Measurements from ENCODE around the gene CYP24A1. TPM values are rescaled to one million over a fixed set of nuclear protein-coding genes. Genes with fewer than 3 reads are reported as not detected.
A peak's percentile ranks its signal among the peaks of the same experiment; 100 is the strongest.

The CYP24A1 gene
- total and polyA plus RNA-seq, 4 experiments from 2014 or later: 0.59 to 3.7 (median 2.0) TPM

DNA sequence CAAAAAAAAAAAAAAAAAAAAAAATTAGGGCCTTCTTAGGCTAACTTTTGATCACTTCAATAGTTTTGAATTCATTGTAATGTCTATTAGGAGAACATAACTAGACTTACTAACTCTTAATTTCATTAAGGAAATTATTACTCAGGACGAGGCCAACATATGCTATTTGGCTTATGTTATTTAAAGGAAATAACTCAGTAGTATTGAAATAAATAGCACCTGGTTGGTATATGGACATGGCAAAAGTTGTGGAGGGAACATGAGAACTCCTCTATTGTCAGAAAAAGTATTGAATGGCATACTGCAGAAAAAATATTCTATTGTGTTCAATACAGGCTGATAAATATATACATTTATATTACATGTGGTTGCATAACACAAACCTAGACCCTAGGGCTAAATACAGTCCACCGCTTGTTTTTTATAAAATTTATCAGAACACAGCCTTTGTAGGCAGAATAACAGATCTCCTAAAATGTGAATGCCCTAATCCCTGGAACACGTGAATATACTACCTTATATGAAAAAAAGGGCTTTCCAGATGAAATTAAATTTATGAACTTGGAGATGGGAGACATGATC is 18.0 kb downstream of the CYP24A1 start:
- Histone ChIP-seq H3K27ac (ENCODE audit: low read depth, low read length) (no peak overlapping the region), H3K27me3 (ENCODE audit: insufficient read depth, low read length) (no peaks in the 10 kb centered on the region), H3K4me1 (ENCODE audit: insufficient read depth, low read length) (no peaks in the 10 kb centered on the region), H3K36me3 (ENCODE audit: insufficient read depth, low read length) (no peaks in the 10 kb centered on the region), H3K9me3 (ENCODE audit: control insufficient read depth in 1 of 2, low read length in 2 of 2) (no peaks in the 10 kb centered on the region), H3K4me3 (ENCODE audit: low read length in 2 of 2) (no peak overlapping the region)
- no peak overlapping the region for H3K27ac Mint-ChIP-seq
- ChIA-PET POLR2A (ENCODE audit: partially characterized antibody) (no interaction called here), CTCF (ENCODE audit: partially characterized antibody) (no interaction called here)
- H3K4me3 Mint-ChIP-seq: peak overlapping the region in 1 of 8 donors; percentile 2
- peaks cover 0 to 1% (median 0%) of the 10 kb centered on the region in 4 donors for H3K4me1 Mint-ChIP-seq
- intact Hi-C loops (cut with micrococcal nuclease): no loop called here
- H3K36me3 Mint-ChIP-seq: no peaks in the 10 kb centered on the region
- DNase-seq: no peak
- H3K9me3 Mint-ChIP-seq: peaks cover 0 to 2% (median 0%) of the 10 kb centered on the region in 8 donors
- peaks cover 6 to 12% of the 10 kb centered on the region in 2 donors for H3K27me3 Mint-ChIP-seq

DNA sequence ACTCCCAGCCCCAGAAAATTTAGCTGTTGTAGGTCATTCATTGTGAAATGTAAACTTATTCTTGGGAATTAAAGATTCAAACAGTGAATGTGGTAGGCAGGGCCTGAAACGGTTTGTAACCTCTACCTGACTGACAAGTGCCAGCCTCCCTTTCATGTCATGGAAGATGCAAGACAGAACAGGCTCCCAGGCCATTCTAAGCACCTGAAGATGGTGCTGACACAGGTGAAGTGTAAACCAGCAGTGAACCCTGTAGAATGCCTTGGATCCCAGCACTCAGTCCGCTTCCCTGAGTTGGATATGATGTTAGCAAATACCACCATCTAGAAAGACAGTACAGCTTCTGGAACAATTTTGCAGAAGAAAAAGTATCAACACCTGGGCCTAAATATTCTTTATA is 19.3 kb downstream of the CYP24A1 start:
- ChIA-PET CTCF (ENCODE audit: partially characterized antibody) (no interaction called here), POLR2A (ENCODE audit: partially characterized antibody) (no interaction called here)
- intact Hi-C loops (cut with micrococcal nuclease): no loop called here

DNA sequence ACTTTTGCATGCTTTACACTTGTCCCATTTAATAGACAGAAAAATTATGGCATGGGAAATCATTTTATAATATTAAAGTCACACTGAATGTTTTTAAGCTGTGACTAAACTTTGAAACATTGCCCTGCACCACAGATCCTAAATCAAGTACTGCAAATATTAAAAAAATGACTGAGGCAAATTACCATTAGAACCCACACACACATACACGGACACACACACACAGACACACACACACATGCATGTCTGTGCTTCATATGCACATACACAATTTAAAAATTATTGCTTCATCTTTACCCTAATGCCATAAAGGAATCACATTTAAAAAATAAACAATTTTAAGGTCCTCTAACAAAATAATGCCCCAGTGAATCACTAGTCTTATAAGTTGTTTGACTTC is 19.9 kb downstream of the CYP24A1 start:
- ChIA-PET POLR2A (ENCODE audit: partially characterized antibody) (no interaction called here), CTCF (ENCODE audit: partially characterized antibody) (no interaction called here)
- no peak for DNase-seq
- intact Hi-C loops (cut with micrococcal nuclease): no loop called here
- Histone ChIP-seq H3K9me3 (ENCODE audit: control insufficient read depth in 1 of 2, low read length in 2 of 2) (no peaks in the 10 kb centered on the region), H3K4me3 (ENCODE audit: low read length in 2 of 2) (no peak overlapping the region), H3K27me3 (ENCODE audit: insufficient read depth, low read length) (no peaks in the 10 kb centered on the region), H3K36me3 (ENCODE audit: insufficient read depth, low read length) (no peaks in the 10 kb centered on the region), H3K27ac (ENCODE audit: low read depth, low read length) (no peak overlapping the region), H3K4me1 (ENCODE audit: insufficient read depth, low read length) (no peaks in the 10 kb centered on the region)
- H3K4me1 Mint-ChIP-seq: peaks cover 0 to 1% (median 0%) of the 10 kb centered on the region in 4 donors
- peaks cover 5 to 16% of the 10 kb centered on the region in 2 donors for H3K27me3 Mint-ChIP-seq
- H3K27ac Mint-ChIP-seq: no peak overlapping the region
- no peaks in the 10 kb centered on the region for H3K36me3 Mint-ChIP-seq
- no peak overlapping the region for H3K4me3 Mint-ChIP-seq
- peaks cover 0 to 2% (median 0%) of the 10 kb centered on the region in 8 donors for H3K9me3 Mint-ChIP-seq

More for the DNA sequence above, 19.3 kb downstream of the CYP24A1 start:
- no peak overlapping the region for H3K4me3 ChIP-seq (ENCODE audit: low read length in 2 of 2)
- Mint-ChIP-seq H3K4me3 (no peak overlapping the region), H3K36me3 (no peaks in the 10 kb centered on the region), H3K27me3 (peaks cover 5 to 12% of the 10 kb centered on the region in 2 donors), H3K27ac (no peak overlapping the region), H3K4me1 (peaks cover 0 to 1% (median 0%) of the 10 kb centered on the region in 4 donors), H3K9me3 (peaks cover 0 to 2% (median 0%) of the 10 kb centered on the region in 8 donors)
- H3K27me3 ChIP-seq (ENCODE audit: insufficient read depth, low read length): no peaks in the 10 kb centered on the region
- no peak overlapping the region for H3K27ac ChIP-seq (ENCODE audit: low read depth, low read length)
- DNase-seq: no peak
- no peaks in the 10 kb centered on the region for H3K36me3 ChIP-seq (ENCODE audit: insufficient read depth, low read length)
- H3K9me3 ChIP-seq (ENCODE audit: control insufficient read depth in 1 of 2, low read length in 2 of 2): no peaks in the 10 kb centered on the region
- no peaks in the 10 kb centered on the region for H3K4me1 ChIP-seq (ENCODE audit: insufficient read depth, low read length)

DNA sequence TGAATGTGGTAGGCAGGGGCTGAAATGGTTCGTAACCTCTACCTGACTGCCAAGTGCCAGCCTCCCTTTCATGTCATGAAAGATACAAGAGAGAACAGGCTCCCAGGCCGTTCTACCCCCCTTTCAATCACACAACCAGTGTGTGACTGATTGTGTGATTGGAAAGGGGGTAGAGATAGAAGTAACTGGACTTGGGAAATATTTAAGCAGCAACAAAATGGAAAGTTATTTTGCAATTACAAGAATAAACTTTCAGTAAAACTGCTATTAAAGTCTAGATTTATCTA is 20.8 kb downstream of the CYP24A1 start:
- H3K36me3 ChIP-seq (ENCODE audit: insufficient read depth, low read length): no peaks in the 10 kb centered on the region
- Mint-ChIP-seq H3K4me1 (peaks cover 0 to 1% (median 0%) of the 10 kb centered on the region in 4 donors), H3K27me3 (peaks cover 6 to 17% of the 10 kb centered on the region in 2 donors), H3K27ac (no peak overlapping the region), H3K9me3 (peaks cover 0 to 2% (median 0%) of the 10 kb centered on the region in 8 donors), H3K4me3 (no peak overlapping the region), H3K36me3 (no peaks in the 10 kb centered on the region)
- DNase-seq: no peak
- no peaks in the 10 kb centered on the region for H3K9me3 ChIP-seq (ENCODE audit: control insufficient read depth in 1 of 2, low read length in 2 of 2)
- H3K27me3 ChIP-seq (ENCODE audit: insufficient read depth, low read length): no peaks in the 10 kb centered on the region
- no peak overlapping the region for H3K27ac ChIP-seq (ENCODE audit: low read depth, low read length)
- intact Hi-C loops (cut with micrococcal nuclease): no loop called here
- CTCF ChIA-PET (ENCODE audit: partially characterized antibody): no interaction called here
- POLR2A ChIA-PET (ENCODE audit: partially characterized antibody): no interaction called here
- H3K4me1 ChIP-seq (ENCODE audit: insufficient read depth, low read length): no peaks in the 10 kb centered on the region
- H3K4me3 ChIP-seq (ENCODE audit: low read length in 2 of 2): no peak overlapping the region

DNA sequence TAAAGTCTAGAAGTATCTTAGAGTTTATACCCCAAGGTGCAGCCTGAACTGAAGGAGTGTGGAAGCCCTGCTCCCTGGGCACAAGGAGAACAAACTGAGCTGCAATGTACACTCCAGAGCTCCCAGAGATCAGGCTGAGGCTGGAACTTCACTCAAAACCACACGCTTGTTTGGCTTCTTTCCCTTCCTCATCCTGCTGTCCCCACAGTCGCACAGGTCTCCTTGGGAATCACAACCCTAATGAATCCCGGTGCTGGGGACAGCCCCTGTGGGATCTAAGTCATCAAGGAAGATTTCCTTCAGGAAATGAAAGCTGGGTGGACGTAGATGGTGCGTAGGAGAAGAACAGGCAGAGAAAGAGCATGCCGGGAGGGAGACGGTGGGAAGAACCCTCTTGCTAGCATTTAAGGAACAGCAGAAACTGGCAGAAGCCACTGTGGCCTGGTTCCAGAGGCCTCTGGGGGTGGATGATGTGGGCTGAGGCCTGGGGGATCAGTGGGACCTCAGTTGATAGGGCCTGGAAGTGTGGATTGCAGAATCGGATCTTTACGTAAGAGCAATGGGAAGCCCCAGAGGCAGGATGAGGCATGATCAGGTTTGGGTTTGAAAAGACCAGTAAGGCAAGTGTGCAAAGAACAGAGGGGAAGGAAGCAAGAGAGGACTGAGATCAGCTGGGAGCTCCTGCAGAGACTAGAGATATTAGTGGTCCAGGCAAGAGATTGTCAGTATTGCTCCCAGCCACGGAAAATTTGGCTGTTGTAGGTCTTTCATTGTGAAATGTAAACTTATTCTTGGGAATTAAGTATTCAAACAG is 21.4 kb downstream of the CYP24A1 start:
- Mint-ChIP-seq H3K27ac (no peak overlapping the region), H3K9me3 (peaks cover 0 to 2% (median 0%) of the 10 kb centered on the region in 8 donors), H3K36me3 (no peaks in the 10 kb centered on the region), H3K4me1 (peaks cover 0 to 1% (median 0%) of the 10 kb centered on the region in 4 donors), H3K4me3 (no peak overlapping the region), H3K27me3 (peaks cover 6 to 17% of the 10 kb centered on the region in 2 donors)
- Histone ChIP-seq H3K27me3 (ENCODE audit: insufficient read depth, low read length) (no peaks in the 10 kb centered on the region), H3K9me3 (ENCODE audit: control insufficient read depth in 1 of 2, low read length in 2 of 2) (no peaks in the 10 kb centered on the region), H3K4me3 (ENCODE audit: low read length in 2 of 2) (no peak overlapping the region), H3K4me1 (ENCODE audit: insufficient read depth, low read length) (no peaks in the 10 kb centered on the region), H3K36me3 (ENCODE audit: insufficient read depth, low read length) (no peaks in the 10 kb centered on the region), H3K27ac (ENCODE audit: low read depth, low read length) (no peak overlapping the region)
- no peak for DNase-seq
- CTCF ChIA-PET (ENCODE audit: partially characterized antibody): interaction anchor here (0.5 kb wide), 1 partner anchor 606 kb away, joined by 3 read pairs; no protein-coding TSS in a partner anchor
- intact Hi-C loops (cut with micrococcal nuclease): no loop called here
- POLR2A ChIA-PET (ENCODE audit: partially characterized antibody): no interaction called here

DNA sequence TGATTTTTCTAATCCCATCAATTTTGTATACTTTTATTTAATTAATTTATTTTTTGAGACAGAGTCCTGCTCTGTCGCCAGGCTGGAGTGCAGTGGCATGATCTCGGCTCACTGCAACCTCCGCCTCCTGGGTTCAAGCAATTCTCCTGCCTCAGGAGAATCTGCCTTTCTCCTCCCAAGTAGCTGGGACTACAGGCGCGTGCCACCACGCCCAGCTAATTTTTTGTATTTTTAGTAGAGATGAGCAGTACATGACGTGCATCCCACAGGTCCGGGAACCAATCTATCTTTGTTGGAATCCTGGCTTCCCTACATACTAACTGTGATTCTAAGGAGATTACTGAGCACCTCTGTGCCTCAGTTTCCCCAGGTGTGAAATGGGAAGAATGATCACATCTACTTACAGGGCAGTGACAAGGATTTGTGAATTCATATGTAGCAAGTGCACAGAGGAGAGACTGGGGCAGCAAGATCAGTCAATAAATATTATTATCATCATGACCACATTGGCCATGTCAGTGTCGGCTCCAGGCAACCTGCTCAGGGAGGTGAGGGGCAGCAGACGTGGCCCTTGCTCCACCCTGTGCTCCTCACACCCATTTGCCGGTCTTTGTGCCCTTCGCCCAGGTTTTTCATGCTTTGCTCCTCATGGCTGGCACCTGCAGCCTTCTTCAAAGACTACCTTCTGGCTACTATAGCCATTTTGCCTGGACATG is 22.1 kb downstream of the CYP24A1 start:
- no peak overlapping the region for H3K27ac Mint-ChIP-seq
- ChIA-PET CTCF (ENCODE audit: partially characterized antibody) (interaction anchor here (0.5 kb wide), 1 partner anchor 605 kb away, joined by 3 read pairs; no protein-coding TSS in a partner anchor), POLR2A (ENCODE audit: partially characterized antibody) (no interaction called here)
- Histone ChIP-seq H3K4me3 (ENCODE audit: low read length in 2 of 2) (no peak overlapping the region), H3K4me1 (ENCODE audit: insufficient read depth, low read length) (no peaks in the 10 kb centered on the region), H3K9me3 (ENCODE audit: control insufficient read depth in 1 of 2, low read length in 2 of 2) (no peaks in the 10 kb centered on the region), H3K27me3 (ENCODE audit: insufficient read depth, low read length) (no peaks in the 10 kb centered on the region), H3K36me3 (ENCODE audit: insufficient read depth, low read length) (no peaks in the 10 kb centered on the region), H3K27ac (ENCODE audit: low read depth, low read length) (no peak overlapping the region)
- no peak overlapping the region for H3K4me3 Mint-ChIP-seq
- peaks cover 0 to 1% (median 0%) of the 10 kb centered on the region in 4 donors for H3K4me1 Mint-ChIP-seq
- H3K36me3 Mint-ChIP-seq: no peaks in the 10 kb centered on the region
- peaks cover 6 to 17% of the 10 kb centered on the region in 2 donors for H3K27me3 Mint-ChIP-seq
- H3K9me3 Mint-ChIP-seq: peaks cover 0 to 2% (median 0%) of the 10 kb centered on the region in 8 donors
- intact Hi-C loops (cut with micrococcal nuclease): no loop called here
- DNase-seq: no peak

DNA sequence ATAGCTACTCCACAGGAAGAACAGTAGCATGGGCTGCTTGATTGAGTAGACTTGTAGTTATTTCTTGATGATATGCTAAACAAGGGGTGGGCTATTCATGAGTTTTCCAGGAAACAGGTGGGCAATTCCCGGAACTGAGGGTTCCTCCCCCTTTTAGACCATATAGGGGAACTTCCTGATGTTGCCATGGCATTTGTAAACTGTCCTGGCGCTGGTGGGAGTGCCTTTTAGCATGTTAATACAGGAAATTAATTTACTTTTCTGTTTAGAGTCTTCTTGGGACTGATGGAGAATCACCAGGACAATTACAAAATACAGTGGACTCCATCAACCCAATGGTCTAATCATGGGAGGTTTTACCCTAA is 22.7 kb downstream of the CYP24A1 start:
- no peaks in the 10 kb centered on the region for H3K36me3 ChIP-seq (ENCODE audit: insufficient read depth, low read length)
- Mint-ChIP-seq H3K4me1 (peaks cover 0 to 1% (median 0%) of the 10 kb centered on the region in 4 donors), H3K27ac (no peak overlapping the region), H3K27me3 (peaks cover 6 to 15% of the 10 kb centered on the region in 2 donors), H3K4me3 (no peak overlapping the region), H3K36me3 (no peaks in the 10 kb centered on the region), H3K9me3 (peaks cover 0 to 2% (median 0%) of the 10 kb centered on the region in 8 donors)
- H3K9me3 ChIP-seq (ENCODE audit: control insufficient read depth in 1 of 2, low read length in 2 of 2): no peaks in the 10 kb centered on the region
- CTCF ChIA-PET (ENCODE audit: partially characterized antibody): no interaction called here
- H3K4me3 ChIP-seq (ENCODE audit: low read length in 2 of 2): no peak overlapping the region
- intact Hi-C loops (cut with micrococcal nuclease): no loop called here
- H3K4me1 ChIP-seq (ENCODE audit: insufficient read depth, low read length): no peaks in the 10 kb centered on the region
- POLR2A ChIA-PET (ENCODE audit: partially characterized antibody): no interaction called here
- DNase-seq: no peak
- no peaks in the 10 kb centered on the region for H3K27me3 ChIP-seq (ENCODE audit: insufficient read depth, low read length)
- H3K27ac ChIP-seq (ENCODE audit: low read depth, low read length): no peak overlapping the region
